GM12892 (cell line): ENCODE data around the gene C1orf167.

Experiments
- POLR2A ChIP-seq: IDR thresholded peaks from 2 replicates; pipeline ENCODE4 v1.6.1; 2011; ENCODE audit warnings: low read depth, low read length, control low read depth
- POLR2AphosphoS5 ChIP-seq: IDR thresholded peaks from 2 replicates; pipeline ENCODE4 v1.6.1; 2011; ENCODE audit warnings: low read depth, low read length, control low read depth
- TAF1 ChIP-seq: IDR thresholded peaks from 2 replicates; pipeline ENCODE4 v1.6.1; 2011; ENCODE audit warnings: low read depth, mild to moderate bottlenecking, control low read depth, low read length, borderline replicate concordance

DNA sequence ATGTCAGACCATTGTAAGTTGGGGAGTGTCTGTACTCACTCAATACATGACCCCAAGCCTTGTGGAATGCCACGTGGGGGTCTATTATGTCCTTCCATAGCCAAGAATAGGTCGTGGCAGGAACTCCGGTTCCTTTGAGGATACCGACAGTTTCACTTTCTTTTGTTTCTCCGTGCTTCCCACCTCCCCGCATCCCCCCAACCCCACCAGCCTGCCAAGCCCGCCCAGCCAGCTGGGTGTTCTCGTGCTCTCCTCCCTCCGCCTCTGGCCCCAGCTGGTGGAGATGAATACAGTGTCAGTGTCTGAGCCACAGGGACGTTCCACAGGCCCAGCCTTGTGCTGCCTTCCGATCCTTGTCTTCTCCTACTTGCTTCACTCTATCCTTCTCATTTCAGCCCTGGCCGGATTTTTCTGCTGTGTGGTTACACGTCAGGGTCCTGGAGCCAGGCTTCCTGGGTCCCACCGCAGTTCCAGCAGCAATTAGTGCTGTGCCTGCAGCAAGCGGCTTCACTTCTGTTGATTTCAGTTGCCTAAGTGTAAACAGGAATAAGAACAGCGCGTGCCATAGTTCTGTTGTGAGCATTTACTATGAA is 30.2 kb upstream of the C1orf167 start:
- TF ChIP-seq POLR2A (no peak), TAF1 (no peak), POLR2AphosphoS5 (no peak)
